Parathyroid adenoma (tissue), 2 donors: ENCODE results near the gene SLC25A11.
"Not testable (repeated sequence)": the region's sequence is repeated elsewhere in the genome, so short reads cannot be mapped to it uniquely, and the experiment has no call there.

Experiments
- H2AFZ ChIP-seq: fragments of 300-600 bp; sonication (generic); one replicate; pipeline ENCODE4 v1.7.0; 2017; ENCODE audit warnings: antibody characterized with exemption, mild to moderate bottlenecking
- H3K27ac ChIP-seq: fragments of 300-600 bp; sonication (generic); one replicate; pipeline ENCODE4 v1.7.0; 2017
- H3K27me3 ChIP-seq: fragments of 300-600 bp; sonication (generic); one replicate; pipeline ENCODE4 v1.7.0; 2017; ENCODE audit warnings: low read length; ENCODE audit not compliant: control insufficient read depth, insufficient read depth
- H3K36me3 ChIP-seq: fragments of 300-600 bp; sonication (generic); one replicate; pipeline ENCODE4 v1.7.0; 2017; ENCODE audit warnings: low read length; ENCODE audit not compliant: control insufficient read depth, insufficient read depth
- H3K4me1 ChIP-seq: fragments of 300-600 bp; sonication (generic); one replicate; pipeline ENCODE4 v1.7.0; 2017; ENCODE audit warnings: control low read depth
- H3K4me2 ChIP-seq: fragments of 300-600 bp; sonication (generic); one replicate; pipeline ENCODE4 v1.7.0; 2017; ENCODE audit warnings: low read length
- H3K4me3 ChIP-seq: fragments of 300-600 bp; sonication (generic); one replicate; pipeline ENCODE4 v1.7.0; 2017; ENCODE audit warnings: low read depth, low read length
- H3K79me2 ChIP-seq: fragments of 300-600 bp; sonication (generic); one replicate; pipeline ENCODE4 v1.7.0; 2017; ENCODE audit warnings: control low read depth
- H3K9ac ChIP-seq: fragments of 300-600 bp; sonication (generic); one replicate; pipeline ENCODE4 v1.7.0; 2017; ENCODE audit warnings: mild to moderate bottlenecking
- H3K9me3 ChIP-seq: fragments of 300-600 bp; sonication (generic); one replicate; pipeline ENCODE4 v1.7.0; 2017; ENCODE audit warnings: low read length; ENCODE audit not compliant: control insufficient read depth
- TF ChIP-seq, protein P1 (sequence below): fragments of 300-600 bp; sonication (generic); IDR thresholded peaks from one replicate; pipeline ENCODE4 v1.7.0; 2017; ENCODE audit warnings: antibody characterized with exemption, mild to moderate bottlenecking
- donor health status: primary hyperparathyroidism.

The SLC25A11 gene

DNA sequence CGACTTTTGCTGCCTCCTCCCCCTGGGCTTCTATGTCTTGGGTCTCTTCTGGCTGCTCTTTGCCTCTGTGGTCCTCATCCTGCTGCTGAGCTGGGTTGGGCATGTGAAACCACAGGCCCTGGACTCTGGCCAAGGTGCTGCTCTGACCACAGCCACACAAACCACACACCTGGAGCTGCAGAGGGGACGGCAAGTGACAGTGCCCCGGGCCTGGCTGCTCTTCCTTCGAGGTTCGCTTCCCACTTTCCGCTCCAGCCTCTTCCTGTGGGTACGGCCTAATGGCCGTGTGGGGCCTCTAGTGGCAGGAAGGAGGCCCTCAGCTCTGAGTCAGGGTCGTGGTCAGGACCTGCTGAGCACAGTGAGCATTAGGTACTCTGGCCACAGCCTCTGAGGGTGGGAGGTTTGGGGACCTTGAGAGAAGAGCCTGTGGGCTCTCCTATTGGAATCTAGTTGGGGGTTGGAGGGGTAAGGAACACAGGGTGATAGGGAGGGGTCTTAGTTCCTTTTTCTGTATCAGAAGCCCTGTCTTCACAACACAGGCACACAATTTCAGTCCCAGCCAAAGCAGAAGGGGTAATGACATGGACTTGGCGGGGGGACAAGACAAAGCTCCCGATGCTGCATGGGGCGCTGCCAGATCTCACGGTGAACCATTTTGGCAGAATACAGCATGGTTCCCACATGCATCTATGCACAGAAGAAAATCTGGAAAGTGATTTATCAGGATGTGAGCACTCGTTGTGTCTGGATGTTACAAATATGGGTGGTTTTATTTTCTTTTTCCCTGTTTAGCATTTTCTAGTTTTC, 5.5 kb downstream of the SLC25A11 start:
- peaks cover 6% of the 10 kb centered on the region for H3K4me1 ChIP-seq
- H3K27me3 ChIP-seq = no peaks in the 10 kb centered on the region
- TF ChIP-seq, protein P1, sequence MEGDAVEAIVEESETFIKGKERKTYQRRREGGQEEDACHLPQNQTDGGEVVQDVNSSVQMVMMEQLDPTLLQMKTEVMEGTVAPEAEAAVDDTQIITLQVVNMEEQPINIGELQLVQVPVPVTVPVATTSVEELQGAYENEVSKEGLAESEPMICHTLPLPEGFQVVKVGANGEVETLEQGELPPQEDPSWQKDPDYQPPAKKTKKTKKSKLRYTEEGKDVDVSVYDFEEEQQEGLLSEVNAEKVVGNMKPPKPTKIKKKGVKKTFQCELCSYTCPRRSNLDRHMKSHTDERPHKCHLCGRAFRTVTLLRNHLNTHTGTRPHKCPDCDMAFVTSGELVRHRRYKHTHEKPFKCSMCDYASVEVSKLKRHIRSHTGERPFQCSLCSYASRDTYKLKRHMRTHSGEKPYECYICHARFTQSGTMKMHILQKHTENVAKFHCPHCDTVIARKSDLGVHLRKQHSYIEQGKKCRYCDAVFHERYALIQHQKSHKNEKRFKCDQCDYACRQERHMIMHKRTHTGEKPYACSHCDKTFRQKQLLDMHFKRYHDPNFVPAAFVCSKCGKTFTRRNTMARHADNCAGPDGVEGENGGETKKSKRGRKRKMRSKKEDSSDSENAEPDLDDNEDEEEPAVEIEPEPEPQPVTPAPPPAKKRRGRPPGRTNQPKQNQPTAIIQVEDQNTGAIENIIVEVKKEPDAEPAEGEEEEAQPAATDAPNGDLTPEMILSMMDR = no peak
- no peak overlapping the region for H3K4me3 ChIP-seq
- H3K9ac ChIP-seq = no peak overlapping the region
- H3K79me2 ChIP-seq = peaks cover 8% of the 10 kb centered on the region
- no peaks in the 10 kb centered on the region for H3K9me3 ChIP-seq
- no peak overlapping the region for H3K27ac ChIP-seq
- H3K4me2 ChIP-seq = no peak overlapping the region
- H2AFZ ChIP-seq = peak overlapping the region; percentile 16
- no peaks in the 10 kb centered on the region for H3K36me3 ChIP-seq

DNA sequence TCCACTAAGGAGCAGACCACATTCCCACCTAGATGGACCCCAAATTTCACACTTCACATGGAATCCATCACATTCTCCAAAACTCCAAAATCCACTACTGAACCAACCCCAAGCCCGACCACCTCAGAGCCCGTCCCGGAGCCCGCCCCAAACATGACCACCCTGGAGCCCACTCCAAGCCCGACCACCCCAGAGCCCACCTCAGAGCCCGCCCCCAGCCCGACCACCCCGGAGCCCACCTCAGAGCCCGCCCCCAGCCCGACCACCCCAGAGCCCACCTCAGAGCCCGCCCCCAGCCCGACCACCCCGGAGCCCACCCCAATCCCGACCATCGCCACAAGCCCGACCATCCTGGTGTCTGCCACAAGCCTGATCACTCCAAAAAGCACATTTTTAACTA, 6.2 kb downstream of the SLC25A11 start:
- H3K36me3 ChIP-seq = no peaks in the 10 kb centered on the region
- H3K9me3 ChIP-seq = no peaks in the 10 kb centered on the region
- H3K9ac ChIP-seq = no peak overlapping the region
- no peak overlapping the region for H3K27ac ChIP-seq
- no peaks in the 10 kb centered on the region for H3K27me3 ChIP-seq
- peaks cover 6% of the 10 kb centered on the region for H3K4me1 ChIP-seq
- TF ChIP-seq, protein P1 = no peak
- no peak overlapping the region for H3K4me3 ChIP-seq
- peaks cover 4% of the 10 kb centered on the region for H3K79me2 ChIP-seq
- no peak overlapping the region for H2AFZ ChIP-seq
- H3K4me2 ChIP-seq = no peak overlapping the region

DNA sequence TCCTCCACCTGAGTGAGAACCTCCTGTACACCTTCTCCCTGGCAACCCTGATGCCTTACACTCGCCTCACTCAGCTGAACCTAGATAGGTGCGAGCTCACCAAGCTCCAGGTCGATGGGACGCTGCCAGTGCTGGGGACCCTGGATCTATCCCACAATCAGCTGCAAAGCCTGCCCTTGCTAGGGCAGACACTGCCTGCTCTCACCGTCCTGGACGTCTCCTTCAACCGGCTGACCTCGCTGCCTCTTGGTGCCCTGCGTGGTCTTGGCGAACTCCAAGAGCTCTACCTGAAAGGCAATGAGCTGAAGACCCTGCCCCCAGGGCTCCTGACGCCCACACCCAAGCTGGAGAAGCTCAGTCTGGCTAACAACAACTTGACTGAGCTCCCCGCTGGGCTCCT, 7.1 kb downstream of the SLC25A11 start:
- no peak overlapping the region for H3K9ac ChIP-seq
- H3K9me3 ChIP-seq = no peaks in the 10 kb centered on the region
- H3K4me1 ChIP-seq = no peaks in the 10 kb centered on the region
- no peak overlapping the region for H3K27ac ChIP-seq
- no peak overlapping the region for H3K4me3 ChIP-seq
- no peak overlapping the region for H3K4me2 ChIP-seq
- no peaks in the 10 kb centered on the region for H3K36me3 ChIP-seq
- H2AFZ ChIP-seq = no peak overlapping the region
- TF ChIP-seq, protein P1 = no peak
- H3K27me3 ChIP-seq = no peaks in the 10 kb centered on the region
- H3K79me2 ChIP-seq = no peaks in the 10 kb centered on the region

DNA sequence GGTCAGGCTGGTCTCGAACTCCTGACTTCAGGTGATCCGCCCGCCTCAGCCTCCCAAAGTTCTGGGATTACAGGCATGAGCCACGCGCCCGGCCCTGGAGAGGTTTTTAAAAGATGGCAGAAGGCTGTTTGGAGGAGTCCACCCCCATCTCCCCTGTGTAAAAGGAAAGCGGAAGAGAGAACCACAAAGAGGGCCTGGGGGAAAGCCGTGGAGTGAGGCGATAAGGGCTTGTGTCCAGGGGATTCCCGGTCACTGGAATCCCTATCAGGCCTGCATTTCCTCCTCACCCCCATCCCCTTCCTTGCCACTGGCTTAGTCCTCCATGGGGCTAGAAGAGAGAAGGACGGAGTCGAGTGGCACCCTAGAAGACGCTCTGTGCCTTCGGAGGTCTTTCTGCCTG, 7.9 kb downstream of the SLC25A11 start, which contains the start of gene GP1BA:
Gene GP1BA, plus strand, starts transcription at position 315 of the 400 bp plus-strand sequence. CDS start 328 bp downstream, outside the sequence.
- Histone ChIP-seq H3K4me1 (no peaks in the 10 kb centered on the region), H2AFZ (no peak within 1 kb of the TSS), H3K36me3 (no peaks in the 10 kb centered on the region), H3K9ac (no peak within 1 kb of the TSS), H3K4me3 (no peak within 1 kb of the TSS), H3K27me3 (no peaks in the 10 kb centered on the region), H3K79me2 (no peaks in the 10 kb centered on the region), H3K27ac (no peak within 1 kb of the TSS), H3K4me2 (no peak within 1 kb of the TSS), H3K9me3 (no peaks in the 10 kb centered on the region)
- TF ChIP-seq, protein P1 = no peak

DNA sequence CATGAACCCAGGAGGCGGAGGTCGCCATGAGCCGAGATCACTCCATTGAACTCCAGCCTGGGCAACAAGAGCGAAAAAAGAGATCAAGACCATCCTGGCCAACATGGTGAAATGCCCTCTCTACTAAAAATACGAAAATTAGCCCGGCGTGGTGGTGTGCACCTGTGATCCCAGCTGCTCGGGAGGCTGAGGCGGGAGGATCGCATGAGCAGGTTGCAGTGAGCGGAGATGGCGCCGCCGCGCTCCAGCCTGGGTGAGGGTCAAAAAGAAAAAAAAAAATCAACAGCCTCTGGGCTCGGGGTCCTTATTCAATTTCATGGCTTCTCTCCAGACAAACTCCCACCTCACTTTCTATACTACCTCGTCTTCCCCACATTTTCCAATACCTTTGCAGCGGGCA, 11.0 kb downstream of the SLC25A11 start:
- no peaks in the 10 kb centered on the region for H3K4me1 ChIP-seq
- no peak overlapping the region for H3K9ac ChIP-seq
- no peak overlapping the region for H2AFZ ChIP-seq
- no peaks in the 10 kb centered on the region for H3K36me3 ChIP-seq
- TF ChIP-seq, protein P1 = no peak
- H3K4me3 ChIP-seq = no peak overlapping the region
- H3K4me2 ChIP-seq = no peak overlapping the region
- H3K9me3 ChIP-seq = no peaks in the 10 kb centered on the region
- no peak overlapping the region for H3K27ac ChIP-seq
- no peaks in the 10 kb centered on the region for H3K79me2 ChIP-seq
- H3K27me3 ChIP-seq = no peaks in the 10 kb centered on the region

DNA sequence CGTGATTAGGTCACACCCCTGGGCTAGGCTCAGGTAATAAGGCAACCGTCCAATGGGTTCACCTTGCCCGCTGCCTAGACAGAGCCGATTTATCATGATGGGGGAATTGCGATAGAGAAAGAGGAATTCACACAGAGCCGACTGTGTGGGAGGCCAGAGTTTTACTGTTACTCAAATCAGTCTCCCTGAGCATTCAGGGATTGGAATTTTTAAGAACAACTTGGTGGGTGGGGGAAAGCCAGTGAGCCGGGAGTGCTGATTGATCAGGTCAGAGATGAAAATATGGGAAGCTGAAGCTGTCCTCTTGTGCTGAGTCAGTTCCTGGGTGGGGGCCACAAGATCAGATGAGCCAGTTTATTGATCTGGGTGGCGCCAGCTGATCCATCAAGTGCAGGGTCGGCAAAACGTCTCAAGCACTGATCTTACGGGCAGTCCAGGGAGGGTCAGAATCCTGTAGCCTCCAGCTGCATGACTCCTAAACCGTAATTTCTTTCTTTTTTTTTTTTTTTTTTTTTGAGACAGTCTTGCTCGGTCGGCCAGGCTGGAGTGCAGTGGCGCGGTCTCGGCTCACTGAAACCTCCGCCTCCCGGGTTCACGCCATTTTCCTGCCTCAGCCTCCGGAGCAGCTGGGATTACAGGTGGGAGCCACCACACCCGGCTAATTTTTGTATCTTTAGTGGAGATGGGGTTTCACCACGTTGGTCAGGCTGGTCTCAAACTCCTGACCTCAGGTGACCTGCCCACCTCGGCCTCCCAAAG, 13.1 kb downstream of the SLC25A11 start:
- H3K36me3 ChIP-seq, H3K27ac ChIP-seq: not testable (repeated sequence)

More for the DNA sequence above, 13.1 kb downstream of the SLC25A11 start:
- not testable (repeated sequence) for H2AFZ ChIP-seq, H3K27me3 ChIP-seq, H3K9me3 ChIP-seq, H3K4me1 ChIP-seq, H3K9ac ChIP-seq, H3K4me2 ChIP-seq, H3K4me3 ChIP-seq, H3K79me2 ChIP-seq
